Activated CD8-positive, alpha-beta memory T cell treated with anti-CD3 and anti-CD28 coated beads for 1 hour (primary cell): ENCODE results near the gene SYTL2.

Source experiments
- DNase-seq, 2 donors: peaks; one replicate each; pipeline ENCODE4 v3.0.0-alpha.2; 2020; ENCODE audit warnings: low read depth in 1 of 2; ENCODE audit errors: extremely low read depth in 1 of 2

The SYTL2 gene

DNA sequence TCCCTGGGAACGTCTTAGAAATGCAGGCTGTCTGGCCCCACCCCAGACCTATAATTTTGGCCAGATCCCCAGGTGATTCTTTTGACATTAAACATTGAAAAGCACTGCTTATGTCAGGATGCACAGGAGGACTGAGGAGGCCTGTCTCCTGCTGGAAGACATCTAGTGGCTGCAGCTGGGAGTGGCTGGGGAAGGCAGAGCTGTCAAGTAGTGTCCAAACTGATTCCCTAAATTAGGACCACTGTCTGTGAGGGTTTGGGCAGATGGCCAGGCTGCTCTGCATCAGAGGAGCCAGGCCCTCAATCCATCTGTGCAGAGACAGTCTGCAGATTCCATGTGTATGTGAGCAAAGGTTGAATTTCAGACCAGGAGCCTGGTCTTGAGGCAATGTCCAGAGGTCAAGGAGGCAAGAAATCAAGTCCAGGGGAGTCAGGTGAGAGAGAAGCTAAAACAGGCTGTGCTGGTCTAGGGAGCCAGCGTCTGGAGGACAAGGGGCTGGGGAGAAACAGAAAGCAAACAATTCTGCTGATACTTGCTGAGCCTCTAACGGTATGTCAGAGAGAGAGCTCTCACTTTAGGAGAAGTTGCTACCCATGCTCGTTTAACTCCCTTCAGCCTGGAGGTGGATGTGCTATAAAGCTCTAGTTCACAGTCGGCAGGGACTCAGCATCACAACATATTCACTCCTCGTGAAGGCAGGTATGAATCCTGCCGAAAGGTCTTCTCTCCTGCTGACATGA, 15.3 kb upstream of the SYTL2 start:
- DNase-seq, result no peak

DNA sequence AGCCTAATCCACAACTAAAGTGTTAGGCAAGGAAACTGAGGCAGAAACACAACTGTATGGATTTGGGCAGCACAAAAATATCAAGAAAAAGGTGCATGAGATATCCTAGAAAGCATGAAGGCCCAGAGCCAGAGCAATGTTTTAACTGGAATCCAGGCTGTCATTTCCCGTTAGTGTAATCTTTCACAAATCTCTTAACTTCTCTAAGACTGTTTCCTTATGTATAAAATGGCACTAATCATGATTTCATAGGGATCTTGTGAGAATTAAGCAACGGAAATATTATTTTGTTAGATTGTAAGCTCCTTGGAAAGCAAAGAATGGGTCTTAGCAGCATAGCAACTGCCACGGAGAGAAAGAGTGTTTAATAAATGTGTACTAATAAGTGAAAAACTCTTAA, 14.7 kb upstream of the SYTL2 start:
- DNase-seq, result no peak

DNA sequence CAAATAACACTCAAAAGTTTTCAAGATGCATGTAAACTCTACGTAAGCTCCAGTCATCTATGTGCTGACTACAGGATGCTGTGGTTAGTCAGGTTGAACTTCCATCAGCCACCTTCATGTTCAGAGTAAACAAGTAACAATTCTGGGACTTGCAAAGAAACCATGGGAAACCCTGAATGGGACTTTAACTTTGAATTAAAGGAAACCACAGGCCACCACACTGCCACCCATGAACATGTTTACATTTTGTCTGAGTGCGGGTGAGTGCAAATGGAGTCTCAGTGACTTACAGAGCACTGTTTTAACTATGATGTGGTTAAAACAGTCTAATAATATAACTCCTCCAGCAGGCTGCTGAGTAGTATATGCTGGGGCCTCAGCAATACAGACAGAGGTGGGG, 12.9 kb upstream of the SYTL2 start:
- DNase-seq, result no peak

DNA sequence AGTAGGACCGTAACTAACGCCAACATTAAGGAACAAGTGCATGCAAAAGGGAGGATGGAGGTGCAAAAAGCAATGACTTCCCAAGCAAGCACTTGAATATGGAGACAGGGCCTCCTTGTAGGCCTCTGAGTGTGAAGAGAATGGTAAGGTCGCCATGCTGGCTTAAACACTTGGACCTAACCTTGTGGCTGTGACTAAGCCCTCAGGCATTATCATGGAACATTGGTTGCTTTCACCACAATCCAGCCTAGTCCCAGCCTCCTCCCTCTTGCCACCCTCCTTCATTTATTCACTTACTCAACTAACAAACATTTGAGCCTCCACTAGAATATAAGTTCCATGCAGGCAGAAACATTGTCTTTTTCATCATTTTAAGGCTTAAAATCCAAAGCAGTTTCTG, 11.9 kb upstream of the SYTL2 start:
- no peak for DNase-seq

DNA sequence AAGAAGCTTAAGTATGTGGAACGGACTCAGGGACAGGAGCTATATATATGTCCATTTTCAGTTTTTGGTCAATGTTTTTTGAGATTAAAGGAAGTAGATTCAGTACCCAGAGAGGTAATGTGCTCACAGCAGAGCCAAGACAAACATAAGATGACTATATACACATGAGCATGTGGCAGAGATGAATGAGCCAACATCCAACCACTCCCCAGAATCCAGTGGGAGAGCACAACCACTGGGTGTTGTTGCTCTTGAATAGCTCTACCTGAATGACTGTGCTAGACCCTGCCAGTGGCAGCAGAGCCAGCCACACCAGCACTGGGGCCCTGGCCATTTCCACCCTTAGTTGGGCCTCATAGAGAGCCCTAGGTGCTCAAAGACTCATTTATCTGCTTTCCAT, 10.7 kb upstream of the SYTL2 start:
- no peak for DNase-seq

DNA sequence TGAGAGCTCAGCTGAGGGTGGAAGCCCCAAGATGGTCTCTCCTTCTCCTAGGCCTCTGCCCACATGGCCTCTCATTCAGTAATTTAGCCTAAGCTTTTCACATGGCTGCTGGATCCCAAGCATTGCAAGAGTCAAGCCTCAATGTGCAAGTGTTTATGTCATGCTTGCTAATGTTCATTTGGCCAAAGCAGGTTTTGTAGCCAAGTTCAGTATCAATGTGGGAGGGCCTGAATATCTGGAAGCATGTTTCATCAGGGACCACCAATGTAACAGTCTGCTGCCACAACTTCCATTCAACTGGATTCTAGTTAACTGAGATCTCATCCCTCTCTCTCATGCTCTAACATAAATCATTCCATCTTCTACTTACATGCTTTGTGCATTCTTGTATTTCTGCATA, 8.5 kb upstream of the SYTL2 start:
- no peak for DNase-seq

DNA sequence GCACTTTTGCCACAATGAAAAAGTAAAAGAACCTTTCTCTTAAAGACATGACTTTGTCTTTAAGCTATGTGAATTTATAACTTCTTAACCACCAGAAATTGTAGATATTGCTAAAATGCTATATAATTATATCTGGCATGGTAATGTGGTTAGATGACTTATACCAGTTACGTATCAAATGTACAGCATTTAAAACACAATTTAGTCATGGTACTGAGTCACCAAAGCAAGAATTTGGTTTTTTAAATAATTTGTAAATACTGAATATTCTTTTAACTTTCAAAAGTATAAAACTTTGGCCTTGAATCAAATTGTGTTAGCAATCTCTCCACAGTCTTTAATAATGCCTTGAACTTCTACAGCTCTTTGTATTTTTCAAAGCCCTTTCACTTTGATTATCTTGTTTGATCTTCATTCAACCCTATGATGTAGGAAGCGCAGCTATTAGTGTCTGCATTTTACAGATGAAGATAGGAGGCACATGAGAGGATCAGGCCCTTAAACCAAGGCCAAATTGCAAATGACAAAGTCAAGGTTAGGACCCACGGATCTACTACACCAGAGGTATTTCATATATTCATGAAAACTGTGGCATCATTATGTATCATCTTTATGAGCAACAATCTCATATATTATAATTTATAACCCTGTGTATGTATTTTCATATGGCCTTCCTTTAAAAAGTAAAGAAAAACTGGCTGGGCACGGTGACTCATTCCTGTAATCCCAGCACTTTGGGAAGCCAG, 4.4 kb upstream of the SYTL2 start:
- no peak for DNase-seq

DNA sequence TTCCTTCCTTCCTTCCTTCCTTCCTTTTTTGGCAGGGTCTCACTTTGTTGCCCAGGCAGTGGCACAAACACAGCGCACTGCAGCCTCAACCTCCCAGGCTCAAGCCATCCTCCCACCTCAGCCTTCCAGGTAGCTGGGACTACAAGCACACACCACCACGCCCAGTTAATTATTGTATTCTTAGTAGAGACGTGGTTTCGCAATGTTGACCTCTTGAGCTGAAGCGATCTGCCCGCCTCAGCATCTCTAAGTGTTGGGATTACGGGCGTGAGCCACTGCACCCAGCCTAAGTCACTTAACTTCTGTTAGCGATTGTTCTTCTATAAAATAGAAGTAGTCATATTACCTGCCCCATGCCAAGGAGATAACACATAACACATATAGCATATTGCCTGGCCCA, 2.8 kb upstream of the SYTL2 start:
- DNase-seq, result no peak

DNA sequence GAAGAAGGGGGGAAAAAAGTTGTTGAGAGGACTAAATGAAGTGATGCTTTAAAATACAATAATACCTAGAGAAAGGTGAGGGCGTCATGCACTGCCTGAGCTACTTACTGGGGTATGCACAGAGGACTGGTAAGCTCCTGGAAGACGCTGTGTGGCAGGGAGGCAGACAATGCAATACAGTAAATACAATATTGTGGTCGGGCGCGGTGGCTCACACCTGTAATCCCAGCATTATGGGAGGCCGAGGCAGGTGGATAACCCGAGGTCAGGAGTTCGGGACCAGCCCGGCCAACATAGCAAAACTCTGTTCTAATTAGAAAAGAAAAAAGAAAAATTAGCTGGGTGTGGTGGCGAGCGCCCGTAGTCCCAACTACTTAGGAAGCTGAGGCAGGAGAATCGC, 683 bp upstream of the SYTL2 start:
- DNase-seq, result no peak

DNA sequence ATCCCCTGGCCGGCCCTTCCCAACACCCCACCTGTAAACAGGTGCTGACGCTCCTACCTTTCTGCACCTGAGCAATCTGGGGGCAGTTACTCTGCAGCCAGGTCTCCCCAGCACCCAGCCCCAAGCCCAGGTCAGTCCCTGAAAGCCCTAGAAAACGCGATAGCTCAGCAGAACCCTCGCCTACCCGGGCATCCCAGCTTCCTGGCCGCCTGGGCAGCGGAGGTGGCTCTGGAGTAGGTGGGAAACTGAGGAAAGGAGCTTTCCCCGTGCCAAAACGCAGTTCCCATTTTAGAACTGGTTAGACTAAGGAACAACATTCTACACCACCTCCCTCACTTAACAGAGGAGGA, 445 bp downstream of the SYTL2 start:
- no peak for DNase-seq

DNA sequence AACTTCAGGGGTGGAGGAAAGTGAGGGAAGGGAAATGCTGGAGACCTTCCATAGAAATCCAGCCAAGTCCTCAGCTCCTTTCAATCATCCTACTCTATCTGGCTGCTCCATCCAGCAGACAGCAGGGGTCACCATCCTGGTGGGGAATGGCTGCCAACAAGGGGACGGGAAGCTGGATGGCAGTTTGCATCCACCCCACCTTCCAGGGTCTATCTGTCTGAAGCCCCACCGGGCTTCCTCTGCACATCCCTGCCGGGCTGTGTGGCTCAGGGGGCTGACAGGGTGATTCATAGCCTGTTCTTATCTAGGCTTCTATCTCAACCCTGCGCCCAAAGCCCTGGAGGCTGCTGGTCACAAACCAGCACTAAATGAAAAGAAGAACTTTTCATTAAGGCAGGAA, 1.1 kb downstream of the SYTL2 start:
- DNase-seq, result no peak

DNA sequence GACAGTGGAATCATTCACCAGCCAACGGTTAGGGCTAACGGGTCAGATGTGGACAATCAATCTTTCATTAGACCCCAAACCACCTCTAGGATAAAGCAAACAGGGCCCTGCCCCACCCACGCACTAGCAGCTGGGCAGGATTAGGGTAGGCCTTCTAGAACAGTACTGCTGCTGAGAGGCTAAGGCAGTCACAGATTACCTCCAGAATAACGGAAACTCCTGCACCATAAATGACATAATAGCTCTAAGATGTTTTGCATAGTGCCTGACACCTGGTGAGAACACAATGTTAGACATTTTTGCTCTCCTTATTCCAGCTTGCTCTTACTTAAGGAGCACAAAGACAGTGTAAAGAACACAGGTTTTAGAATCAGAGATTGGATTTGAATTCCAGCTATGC, 1.8 kb downstream of the SYTL2 start:
- DNase-seq, result no peak

DNA sequence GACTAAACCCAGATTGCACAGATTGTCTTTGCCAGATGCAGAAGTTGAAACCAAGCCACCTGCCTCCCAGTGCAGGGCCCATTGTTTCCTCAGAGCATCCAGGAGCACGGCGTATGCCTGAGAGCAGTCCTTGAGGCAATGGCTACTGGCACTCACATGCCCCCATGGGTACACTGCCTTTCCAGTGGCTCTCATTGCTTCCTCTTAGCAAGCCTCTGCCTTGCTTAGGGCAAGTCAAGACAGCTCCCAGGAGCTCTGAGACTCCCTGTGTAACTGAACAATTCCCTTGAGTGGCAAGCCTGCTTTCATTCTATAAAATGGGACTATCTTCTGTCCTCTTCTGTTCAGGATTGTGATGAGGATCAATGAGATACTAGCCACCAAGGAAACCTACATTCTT, 4.1 kb downstream of the SYTL2 start:
- no peak for DNase-seq

DNA sequence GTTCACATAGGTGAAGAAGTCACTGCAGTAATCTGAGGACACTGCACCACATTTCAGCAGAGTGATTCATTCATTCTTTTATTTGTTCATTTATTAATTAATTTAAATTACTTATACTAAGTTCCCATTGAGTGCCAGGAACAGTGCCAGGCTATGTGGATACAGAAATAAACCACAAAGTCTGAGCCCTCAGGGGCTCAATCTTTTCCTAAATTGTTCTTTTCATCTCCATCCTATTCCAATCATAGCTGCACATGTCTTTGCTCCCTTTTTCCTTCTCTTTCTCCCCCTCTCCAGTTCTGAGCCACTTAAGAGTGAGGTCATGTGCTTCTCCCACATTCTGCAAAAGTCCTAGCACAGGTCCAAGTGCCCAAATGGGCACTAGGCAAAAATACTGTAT, 4.9 kb downstream of the SYTL2 start:
- DNase-seq, result no peak

DNA sequence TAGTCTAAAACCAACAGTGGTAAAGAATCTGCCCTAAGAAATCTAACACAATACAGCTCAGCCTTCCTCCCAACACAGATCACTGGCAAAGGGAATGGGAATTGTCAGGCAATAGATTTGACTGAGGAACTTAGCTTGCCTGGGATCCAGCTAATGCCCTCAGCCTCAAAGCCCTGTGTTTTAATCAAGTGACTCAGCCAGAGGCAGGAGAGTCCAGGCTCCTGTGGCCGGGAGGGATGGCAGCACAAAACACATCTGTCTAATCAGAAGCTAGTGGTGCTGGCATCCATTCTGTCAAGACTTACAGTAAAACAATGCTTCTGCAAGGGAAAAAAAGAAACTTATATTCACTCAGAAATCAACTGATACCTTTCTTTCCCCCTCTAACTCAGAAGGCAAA, 5.6 kb downstream of the SYTL2 start:
- no peak for DNase-seq

DNA sequence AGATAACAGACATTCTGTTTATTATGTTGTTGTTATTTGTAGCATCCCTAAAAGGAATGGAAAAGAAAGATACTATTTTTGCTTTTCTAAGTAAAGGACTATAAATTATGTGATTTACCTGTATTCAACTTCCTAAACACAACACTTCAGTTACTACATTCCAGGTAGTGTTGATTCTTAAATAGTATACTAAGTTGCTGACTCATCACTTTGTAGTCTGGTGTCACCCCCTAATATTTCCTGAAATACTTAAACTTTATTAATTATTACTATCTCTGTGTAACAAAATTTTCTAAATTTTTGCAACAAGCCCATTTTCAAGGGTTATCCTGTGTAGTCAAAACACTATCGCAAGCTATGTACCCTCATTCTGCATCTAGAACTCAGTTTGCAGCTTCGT, 7.0 kb downstream of the SYTL2 start:
- no peak for DNase-seq

DNA sequence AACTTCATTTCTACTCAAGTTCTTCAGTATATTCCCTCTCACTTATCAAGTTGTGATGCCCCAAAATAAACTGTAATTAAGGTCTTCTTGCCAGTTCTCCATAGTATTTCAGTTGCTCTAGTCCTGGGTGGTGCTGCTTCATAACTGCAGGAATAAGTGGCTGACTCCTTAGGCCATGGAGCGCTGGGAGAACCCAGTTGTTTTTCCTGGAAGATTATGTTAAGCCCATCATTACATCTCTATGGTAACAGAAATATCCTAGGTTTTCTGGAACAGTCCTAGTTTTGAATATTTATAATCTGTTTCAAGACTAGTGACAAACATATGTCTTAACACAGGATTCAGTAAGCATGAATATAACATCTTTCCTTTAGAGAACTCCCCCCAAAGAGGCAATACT, 7.6 kb downstream of the SYTL2 start:
- DNase-seq, result no peak

DNA sequence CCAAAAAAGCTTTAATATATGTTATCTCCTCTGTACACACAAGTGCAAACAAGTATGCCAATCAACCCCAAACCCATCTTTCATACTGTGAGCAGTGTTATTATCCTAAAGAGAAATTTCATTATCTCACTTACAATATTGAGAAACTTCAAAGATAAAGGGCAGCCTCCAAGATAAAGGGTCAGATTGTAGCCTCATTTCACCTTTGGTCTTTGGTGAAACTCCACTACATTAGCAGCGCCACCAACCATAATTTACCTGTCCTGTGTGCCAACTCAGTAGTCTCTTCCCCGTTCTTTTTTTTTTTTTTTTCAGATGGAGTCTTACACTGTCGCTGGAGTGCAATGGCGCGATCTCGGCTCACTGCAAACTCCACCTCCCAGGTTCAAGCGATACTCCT, 9.4 kb downstream of the SYTL2 start:
- DNase-seq, result no peak

DNA sequence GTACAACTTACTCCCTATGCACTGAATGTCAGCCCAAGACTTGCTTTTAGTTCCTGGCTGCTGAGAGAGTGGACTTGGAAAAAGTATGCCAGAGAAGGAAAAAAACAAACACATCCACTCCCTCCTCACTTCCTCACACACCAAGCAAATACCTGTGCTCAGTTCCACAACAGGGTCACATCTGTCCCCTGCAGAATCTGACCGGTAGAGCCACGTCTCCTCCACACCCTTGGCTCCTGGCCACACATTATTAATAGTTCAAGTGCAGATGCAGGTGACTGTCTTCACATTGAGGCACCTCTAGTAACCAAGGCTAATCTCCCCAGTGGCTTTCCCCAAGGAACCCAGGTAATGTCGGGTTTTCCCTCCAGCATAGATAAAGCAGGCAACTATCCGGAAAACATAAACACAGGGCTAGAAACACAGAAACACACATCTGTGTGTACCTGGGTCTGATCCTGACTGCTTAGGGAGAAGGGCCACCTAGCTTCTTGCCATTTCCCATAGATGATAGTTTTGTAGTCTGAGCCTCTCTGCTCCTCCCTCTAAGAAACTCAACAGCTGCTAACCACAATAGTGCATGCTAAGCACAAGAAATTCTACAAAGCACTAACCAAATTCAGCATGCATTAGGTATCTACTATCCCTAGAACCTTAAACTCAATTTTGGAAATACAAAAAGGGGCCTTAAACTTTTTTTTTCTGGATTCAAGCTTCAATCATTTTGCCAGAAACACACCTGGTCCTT, 10.2 kb downstream of the SYTL2 start:
- no peak for DNase-seq

DNA sequence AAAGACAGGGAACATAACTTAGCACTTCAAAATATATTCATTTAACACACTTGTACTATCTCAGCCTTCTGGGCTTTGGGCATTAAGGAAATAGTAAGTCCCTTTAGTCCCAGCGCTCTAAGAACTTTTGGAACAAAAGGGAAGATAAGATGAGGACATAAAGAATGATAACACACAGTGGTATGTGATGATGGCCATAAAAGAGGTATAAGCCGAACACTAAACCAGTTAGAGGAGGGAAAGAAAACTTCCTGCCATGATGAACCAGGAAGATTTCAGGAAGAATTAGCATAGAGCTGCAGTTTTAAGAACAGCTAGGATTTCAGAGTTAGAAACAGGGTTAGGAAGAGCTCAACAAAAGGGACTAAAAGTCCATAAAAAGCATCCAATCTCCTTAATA, 11.8 kb downstream of the SYTL2 start:
- no peak for DNase-seq

DNA sequence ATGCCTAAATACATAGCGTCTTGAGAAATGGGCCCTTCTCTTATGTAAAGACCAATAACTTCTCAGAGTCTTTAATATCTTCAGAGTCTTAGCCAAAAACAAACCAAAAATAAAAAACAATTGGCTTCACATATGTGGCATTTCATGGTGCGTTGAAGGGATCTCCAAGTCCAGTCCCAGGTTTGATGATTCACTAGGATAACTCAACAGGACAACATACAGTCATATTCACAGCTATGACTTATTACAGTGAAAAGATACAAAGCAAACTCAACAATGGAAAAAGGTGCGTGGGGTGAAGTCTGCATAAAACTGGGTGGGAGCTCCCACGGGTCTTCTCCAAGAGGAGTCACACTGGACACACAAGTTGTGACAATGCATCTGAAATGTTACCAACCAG, 12.6 kb downstream of the SYTL2 start:
- no peak for DNase-seq
